Iris pigment epithelial cell (primary cell): ENCODE data around the gene AP4S1.
"Not testable (repeated sequence)": the region's sequence is repeated elsewhere in the genome, so short reads cannot be mapped to it uniquely, and the experiment has no call there.

Source experiments
- DNase-seq: peaks from one replicate; pipeline ENCODE4 v3.0.0-alpha.2; 2011; ENCODE audit warnings: low read depth

The AP4S1 gene

DNA sequence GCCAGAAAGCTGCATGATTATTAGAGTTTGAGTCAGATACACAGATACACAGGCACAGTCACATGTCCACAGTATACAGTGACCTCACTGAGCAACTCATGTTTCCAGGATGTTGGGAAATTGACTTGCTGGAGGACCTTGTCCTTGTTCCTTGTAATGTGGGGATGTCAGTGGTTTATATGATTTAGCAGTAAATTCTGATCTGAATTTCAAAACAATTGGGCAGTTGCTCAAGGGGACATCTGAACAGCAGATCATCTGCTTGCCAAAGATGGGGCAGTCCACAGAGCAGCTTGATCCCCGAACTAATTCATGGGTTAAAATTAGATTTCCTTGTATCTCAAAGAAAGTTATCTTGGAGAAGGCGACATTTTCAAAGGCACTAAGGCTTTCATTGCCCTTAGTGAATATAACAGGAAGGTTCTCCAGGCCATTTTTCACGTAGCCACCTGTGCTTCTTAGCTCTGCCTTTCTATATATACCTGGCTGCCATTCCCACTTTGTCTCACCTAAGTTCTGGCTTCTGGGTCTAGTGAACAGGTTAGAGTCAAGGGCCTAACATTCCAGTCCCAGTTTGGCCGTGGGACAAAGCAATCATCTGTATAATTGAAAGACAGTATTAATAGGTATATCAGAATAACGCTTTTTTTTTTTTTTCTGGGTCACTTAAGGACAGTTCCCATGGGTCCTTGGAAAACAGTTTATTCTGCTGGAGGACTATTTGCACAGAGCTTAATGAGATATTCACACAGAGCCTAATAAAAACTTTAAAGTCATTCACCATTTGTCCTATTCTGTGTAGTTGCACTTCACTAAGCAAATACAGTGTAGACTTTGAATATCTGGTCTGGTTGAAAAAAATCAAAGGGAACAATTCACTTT, 65.7 kb downstream of the AP4S1 start:
- DNase-seq = peak; percentile 97

DNA sequence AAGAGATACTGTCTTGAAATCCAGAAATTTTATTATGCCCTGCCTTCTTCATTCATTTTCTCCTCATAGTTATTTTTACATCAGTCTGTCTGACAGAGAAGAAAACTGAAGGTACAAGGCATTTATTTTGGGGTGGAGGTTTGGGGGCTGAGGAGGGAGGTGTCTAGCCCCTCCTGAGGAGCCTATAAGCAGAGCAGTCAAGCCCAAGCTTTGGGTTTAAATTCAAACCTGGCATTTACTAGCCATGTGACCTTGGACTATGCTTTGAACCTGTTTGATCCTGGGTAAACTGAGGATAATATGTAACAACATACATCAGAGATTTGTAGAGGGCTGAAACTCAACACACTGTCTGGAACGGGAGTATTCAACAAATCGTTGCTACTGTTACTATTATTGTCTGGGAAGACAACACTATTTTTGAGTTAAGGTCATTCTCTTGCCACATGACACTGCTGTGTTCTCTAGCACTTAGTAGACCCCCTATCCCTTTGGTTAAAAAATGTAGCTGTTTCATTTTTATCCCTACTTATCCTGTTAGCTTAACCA, 66.8 kb downstream of the AP4S1 start:
- DNase-seq = no peak

DNA sequence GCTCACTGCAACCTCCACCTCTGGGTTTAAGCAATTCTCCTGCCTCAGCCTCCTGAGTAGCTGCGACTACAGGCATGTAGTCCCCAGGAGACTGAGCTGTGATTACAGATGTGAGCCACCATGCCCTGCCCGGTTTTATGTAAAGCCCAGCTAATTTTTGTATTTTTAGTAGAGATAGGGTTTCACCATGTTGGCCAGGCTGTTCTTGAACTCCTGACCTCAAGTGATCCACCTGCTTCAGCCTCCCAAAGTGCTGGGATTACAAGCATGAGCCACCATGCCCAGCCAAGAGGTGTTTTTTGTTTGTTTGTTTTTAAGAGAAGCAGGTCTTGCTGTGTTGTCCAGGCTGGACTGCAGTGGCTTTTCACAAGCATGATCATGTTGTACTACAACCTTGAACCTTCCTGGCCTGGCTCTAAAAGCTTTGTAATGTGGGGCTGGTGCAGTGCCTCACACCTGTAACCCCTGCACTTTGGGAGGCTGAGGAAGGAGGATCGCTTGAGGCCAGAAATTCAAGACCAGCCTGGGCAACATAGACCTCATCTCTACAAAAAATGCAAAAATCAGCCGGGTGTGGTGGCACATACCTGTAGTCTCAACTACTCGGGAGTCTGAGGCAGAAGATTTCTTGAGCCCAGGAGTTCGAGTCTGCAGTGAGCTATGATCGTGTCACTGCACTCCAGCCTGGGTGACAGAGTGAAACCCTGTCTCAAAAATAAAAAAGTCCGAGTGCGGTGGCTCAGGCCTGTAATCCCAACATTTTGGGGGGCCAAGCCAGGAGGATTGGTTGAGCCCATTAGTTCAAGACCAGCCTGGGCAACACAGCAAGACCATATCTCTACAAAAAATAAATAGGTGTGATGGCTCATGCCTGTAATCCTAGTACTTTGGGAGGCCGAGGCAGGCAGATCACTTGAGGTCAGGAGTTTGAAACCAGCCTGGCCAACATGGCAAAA, 68.7 kb downstream of the AP4S1 start:
- DNase-seq = not testable (repeated sequence)

DNA sequence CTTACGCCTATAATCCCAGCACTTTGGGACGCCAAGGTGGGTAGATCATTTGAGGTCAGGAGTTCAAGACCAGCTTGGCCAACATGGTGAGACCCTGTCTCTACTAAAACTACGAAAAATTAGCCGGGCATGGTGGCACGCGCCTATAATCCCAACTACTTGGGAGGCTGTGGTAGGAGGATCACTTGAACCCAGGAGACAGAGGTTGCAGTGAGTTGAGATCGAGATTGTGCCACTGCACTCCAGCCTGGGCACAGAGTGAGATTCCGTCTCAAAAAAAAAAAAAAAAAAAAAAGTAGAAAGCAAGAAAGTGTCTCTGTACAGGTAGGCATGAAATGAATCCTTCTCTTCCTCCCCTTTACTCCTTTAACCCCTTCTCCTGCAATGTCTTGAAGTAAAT, 70.4 kb downstream of the AP4S1 start:
- not testable (repeated sequence) for DNase-seq

DNA sequence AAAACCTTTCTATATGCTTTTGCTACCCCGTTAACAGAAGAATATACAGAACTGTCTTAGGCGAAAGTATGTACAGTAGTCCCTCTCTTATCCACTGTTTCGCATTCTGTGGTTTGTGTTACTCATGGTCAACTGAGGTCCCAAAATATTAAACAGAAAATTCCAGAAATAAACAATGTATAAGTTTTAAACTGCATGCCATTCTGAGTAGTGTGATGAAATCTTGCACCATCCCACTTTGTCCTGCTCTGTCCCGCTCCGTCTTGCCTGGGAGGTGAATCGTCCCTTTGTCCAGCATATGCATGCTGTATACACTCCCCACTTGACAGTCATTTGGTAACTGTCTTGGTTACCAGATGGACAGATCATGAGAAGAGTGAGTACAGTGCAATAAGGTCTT, 70.8 kb downstream of the AP4S1 start:
- DNase-seq = peak; percentile 78

DNA sequence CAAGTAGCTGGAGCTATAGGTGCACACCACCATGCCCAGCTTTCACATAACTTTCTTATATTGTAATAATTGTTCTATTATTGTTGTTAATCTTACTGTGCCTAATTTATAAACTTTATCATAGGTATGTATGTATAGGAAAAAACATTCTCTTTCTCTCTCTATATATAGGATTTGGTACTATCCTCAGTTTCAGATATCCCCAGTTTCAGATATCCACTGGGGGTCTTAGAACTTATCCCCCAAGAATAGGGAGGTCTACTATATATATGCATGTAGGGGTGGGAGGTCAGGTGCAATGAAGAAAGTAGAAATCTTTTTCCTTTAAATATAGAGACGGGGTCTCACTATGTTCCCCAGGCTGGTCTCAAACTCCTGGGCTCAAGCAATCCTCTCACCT, 71.6 kb downstream of the AP4S1 start:
- no peak for DNase-seq

DNA sequence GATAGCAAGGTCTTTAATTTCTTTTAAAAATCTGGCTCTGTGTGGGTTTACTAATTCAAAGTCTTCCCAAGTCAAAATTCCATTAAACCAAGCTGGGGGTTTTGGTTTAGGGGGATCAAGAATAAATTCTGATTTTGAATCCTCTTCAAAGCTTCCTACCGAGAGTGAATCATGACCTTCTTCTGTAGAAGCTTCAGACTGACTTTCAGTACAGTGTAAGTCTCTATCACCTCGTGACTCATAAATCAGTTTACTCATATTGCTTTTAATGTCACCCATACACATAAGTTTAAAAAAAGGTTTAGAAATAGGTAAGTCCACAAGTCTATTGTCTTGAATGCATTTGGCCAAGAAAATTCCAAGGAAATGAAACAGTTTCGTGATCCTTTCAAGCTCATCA, 81.3 kb downstream of the AP4S1 start:
- DNase-seq = peak; percentile 70

DNA sequence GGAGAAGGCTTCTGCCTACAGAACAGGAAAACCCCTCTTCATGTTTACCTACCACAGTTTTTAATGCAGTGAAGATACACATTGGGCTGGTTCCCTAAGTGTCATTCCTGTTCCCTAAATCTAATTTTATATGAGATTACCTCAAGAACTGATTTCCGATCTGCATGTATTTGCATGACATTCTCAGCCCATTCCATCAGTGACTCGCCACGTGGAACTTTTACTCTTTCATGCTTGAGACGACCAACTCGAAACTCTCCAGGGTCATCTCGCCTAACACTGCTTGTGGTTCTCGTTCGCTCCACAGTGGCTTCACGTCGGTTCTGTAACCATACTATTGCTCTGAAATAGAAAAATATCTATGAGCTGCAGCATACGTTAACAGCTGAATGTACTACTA, 83.8 kb downstream of the AP4S1 start:
- no peak for DNase-seq

DNA sequence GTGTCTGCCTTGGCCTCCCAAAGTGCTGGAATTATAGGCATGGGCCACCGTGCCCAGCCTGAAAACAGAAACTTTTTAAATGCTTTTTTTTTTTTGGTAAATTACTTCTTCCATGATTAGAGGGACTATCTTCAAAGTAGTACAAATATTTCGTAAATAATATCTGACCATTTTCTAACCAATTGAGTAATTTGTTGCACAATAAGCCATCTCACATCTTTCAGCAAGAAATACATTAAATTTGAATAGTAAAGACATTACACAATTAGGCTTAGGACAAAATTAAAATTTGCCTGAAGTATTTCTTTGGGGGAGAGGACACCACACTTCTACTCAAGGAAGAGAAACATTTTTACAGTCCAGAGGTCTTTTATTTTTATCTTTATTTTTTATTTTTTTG, 85.4 kb downstream of the AP4S1 start:
- DNase-seq = peak; percentile 22

DNA sequence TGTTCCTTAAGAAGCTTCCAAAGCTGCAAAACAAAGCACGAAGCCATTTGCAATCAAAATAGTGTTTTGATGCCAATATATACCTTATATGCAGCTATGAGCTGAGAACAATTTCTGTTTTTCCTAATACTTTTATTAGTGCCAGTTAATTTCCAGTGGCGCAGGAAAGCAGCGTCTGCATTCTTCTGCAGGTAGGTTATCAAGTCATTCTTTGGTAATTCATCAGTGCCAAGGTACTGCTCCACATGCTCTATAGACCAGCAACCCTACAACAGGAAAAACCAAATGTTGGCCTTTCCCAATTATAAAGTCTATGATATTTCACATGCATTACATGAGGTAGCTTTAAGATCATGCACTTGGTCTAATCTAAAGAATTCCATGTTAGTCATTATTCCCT, 88.3 kb downstream of the AP4S1 start:
- no peak for DNase-seq

DNA sequence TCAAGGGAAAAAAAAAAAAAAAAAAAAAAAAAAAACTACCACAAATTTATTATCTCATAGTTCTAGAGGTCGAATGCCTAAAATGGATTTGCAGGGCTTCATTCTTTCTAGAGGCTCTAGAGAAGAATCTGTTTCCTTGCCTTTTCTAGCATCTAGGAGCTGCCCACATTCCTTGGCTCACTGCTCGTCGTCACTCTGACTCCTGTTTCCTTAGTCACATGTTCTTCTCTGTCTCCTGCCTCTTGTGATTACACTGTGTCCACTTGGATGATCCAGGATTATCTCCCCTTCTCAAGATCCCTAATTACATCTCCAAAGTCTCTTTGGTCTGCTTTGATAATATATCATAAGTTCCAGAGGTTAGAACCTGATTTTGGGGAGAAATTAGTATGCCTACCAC, 93.4 kb downstream of the AP4S1 start:
- DNase-seq = peak; percentile 12

DNA sequence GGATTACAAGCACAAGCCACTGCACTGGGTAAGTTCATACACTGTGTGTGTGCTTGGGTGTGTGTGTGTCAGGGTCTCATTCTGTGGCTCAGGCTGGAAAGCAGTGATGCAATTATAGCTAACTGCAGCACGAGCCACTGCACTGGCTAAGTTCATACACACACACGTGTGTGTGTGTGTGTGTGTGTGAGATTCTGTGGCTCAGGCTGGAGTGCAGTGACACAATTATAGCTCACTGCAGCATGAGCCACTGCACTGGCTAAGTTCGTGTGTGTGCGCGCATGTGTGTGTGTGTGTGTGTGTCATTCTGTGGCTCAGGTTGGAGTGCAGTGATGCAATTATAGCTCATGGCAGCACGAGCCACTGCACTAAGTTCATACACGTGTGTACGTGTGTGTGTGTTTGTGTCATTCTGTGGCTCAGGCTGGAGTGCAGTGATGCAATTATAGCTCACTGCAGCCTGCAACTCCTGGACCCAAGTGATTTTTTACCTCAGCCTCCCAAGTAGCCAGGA, 96.7 kb downstream of the AP4S1 start:
- peak; percentile 35 for DNase-seq

DNA sequence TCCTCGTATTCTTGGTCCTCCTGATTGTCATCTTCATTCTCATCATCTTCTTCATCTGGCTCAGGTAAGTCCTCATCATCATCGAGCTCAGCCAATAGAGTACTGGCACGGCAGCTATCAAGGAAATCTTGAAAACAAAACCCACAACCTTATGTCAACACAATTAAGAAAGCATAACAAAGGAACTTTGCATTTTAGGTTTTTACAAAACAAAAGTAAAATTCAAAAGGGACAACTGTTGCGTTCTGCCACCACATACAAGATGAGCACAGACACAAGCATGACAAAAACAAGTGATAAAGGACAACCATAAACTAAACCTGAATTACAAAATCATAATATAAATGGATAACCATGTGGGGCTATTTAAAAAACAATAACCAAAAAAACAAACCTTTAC, 97.5 kb downstream of the AP4S1 start:
- DNase-seq = no peak

DNA sequence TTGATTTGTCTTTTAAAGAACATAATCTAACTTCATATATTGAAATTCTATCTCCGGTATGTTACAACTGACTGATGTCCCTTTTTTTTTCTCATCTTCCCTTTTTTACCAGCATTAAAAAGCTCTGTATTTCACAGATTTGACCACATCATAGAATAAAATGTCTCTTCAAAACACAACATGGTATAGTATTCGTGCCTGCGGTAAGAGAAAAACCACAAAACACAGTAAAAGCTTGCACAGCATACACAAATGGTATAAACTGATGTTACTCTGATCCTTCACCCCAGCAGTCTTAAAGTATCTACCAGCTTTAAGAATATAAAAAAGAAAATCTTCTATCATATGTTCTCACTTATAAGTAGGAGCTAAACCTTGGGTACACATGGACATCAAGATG, 98.7 kb downstream of the AP4S1 start:
- no peak for DNase-seq

DNA sequence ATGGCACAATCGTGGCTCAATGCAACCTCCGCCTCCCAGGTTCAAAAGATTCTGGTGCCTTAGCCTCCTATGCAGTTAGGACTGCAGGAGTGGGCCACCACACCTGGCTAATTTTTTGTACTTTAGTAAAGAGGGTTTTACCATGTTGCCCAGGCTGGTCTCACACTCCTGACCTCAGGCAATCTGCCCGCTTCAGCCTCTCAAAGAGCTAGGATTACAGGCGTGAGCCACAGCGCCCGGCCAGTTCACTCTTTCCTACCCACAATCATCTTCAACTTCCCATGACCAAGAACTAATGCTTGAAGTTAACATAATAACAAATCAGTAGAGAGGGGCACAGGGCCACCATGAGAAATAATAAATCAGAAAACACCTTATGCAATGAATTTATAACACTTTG, 99.8 kb downstream of the AP4S1 start:
- no peak for DNase-seq

DNA sequence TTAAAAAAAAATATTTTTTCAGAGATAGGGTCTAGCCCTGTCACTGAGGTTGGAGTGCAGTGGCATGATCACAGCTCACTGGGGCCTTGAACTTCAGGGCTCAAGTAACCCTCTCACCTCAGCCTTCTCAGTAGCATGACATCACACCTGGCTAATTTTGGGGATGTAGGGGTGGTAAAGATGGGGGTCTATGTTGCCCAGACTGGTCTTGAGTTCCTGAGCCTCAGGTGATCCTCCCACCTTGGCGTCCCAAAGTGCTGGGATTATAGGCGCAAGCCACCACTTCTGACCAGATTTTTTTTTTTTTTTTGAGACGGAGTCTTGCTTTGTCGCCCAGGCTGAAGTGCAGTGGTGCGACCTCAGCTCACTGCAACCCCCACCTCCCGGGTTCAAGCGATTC, 101.2 kb downstream of the AP4S1 start:
- no peak for DNase-seq

DNA sequence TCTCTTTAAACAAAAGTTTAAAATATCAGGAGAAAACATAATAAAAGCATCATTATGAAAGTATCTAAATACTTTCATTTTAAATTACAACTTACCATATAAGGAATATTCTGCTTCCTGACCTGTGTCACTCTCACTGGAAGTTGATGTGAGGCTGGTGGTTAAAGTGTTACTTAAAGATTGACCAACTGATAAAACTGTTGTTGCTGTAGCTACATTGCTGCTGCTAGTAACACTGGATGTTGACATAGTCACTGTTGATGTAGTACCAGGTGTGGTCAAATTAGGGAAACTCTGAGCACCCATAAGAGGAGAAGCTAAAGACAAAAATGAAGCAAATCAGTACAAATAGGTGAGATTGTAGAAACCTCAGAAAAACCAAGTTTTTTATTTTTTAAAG, 102.2 kb downstream of the AP4S1 start:
- peak; percentile 25 for DNase-seq

DNA sequence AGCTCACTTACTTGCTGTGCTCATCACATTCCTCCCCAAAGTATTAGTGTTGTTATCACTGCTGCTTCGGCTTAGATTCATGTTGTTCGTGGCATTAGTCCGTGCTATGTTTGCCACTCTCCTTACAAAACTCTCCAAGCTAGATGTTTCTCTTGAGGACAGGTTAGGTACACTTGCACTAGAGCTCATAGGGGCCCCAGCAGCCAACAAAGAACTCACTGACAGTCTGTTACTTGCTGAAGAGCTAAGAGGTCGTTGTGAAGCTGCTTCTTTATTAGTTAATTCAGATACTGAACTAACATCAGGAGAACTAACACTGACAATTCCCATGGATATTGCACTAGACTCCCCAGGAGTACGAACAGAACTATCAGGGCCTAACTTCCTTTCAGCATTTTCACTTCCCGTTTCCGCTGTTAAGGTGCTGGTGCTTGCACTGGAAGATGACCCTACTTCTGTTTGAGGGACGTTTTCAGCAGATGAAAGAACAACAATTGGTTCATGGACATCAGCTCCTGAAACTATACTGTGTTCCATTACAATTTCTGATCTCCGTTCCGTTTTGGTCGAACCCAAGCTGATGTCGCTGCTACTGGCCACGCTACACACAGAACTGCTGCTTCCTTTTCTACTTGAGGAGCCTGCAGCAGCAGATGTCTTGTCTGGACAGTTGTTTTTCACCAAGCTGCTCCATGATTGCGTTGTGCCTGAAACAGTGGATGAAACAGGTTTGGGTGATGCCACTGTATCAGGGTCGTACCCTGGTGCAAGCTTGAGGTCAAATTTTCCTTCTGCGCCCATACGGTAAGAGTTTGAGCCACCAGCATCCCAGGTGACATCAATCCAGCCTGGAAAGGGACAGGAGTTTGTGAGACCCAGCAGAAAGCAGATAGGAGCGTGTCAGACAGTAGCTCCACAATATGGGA, 103.4 kb downstream of the AP4S1 start:
- DNase-seq = no peak

DNA sequence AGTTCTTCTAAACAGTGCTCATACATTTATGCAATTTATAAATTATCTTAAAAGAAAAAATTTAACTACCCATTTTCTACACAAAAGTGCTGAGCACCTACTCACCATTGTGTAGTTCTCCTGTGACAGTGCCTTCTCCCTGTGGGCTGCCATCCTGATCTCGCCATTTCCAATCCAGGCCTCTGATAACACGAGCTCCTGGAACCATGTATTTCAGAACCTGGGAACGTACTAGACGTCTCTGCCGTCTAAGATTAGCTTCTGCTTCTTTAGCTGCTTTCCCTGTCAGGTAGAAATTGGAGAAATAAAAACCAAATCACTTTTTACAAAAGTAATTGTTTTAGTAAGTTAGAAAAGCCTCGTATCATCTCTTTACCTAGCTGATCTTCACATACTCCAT, 107.7 kb downstream of the AP4S1 start:
- DNase-seq = no peak

DNA sequence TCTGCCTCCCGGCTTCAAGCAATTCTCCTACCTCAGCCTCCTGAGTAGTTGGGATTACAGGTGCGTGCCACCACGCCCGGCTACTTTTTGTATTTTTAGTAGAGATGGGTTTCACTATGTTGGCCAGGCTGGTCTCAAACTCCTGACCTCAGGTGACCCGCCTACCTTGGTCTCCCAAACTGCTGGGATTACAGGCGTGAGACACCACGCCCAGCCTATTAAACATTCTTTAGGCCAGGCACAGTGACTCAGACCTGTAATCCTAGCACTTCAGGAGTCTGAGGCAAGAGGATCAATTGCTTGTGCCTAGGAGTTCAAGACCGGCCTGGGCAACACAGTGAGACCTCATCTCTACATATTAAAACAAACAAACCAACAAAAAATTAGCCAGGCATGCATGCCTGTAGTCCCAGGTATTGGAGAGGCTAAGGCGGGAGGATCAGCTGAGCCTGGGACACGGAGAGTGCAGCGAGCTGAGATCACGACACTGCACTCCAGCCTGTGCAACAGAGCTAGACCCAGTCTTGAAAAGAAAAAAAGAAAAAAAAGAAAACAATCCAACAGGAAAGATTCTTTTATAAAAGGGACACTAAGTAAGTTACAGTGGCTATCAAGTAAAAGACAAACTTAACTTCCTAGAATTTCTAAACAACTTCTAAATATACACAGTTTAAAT, 111.9 kb downstream of the AP4S1 start:
- no peak for DNase-seq

DNA sequence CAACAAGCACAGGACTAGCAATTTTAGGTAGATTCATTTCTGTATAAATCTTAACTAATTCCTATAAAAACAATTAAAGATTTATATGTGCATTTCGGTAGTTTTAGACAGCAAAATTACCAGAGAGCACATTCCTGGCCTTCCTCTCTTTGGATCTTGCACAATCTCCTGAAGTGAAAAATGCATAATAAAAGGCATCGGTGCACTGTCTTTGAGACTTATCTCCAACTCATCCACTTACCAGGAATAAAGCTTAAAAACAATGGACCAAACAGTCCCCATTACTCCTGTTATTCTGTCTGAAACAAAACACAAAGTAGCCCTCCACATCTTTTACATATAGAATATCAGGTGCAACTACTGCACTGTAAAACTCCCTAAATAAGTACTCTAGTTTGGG, 112.9 kb downstream of the AP4S1 start:
- peak; percentile 50 for DNase-seq
